COLO668 (cell line): ENCODE measurements around the gene PON1.

Experiments used
- DNase-seq: peaks from one replicate; lab custom pipeline; 2025; ENCODE audit not compliant: unreplicated experiment; lab: John Stamatoyannopoulos, UW

Gene PON1

DNA sequence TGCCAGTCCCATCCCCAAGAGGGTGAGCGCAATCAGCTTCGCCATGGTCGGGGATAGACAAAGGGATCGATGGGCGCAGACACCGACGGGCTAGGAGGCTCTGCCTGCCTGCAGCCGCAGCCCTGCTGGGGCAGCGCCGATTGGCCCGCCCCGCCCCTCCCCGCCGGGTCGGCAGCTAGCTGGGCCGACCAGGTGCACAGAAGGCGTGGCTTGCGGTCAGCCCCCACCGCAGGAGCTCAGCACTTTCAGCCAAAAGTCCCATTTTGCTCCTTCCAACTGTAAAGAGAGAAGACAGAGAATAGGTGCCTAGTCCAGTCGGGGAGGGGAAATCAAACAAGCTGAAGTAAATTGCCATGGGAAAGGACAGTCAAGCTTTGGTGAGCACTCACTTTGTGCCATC lies at the start of gene PON1:
Gene PON1 (minus strand): TSS at position 102 of the 400 bp plus-strand sequence. CDS start 57 bp downstream, at position 45.
- DNase-seq = no peak

DNA sequence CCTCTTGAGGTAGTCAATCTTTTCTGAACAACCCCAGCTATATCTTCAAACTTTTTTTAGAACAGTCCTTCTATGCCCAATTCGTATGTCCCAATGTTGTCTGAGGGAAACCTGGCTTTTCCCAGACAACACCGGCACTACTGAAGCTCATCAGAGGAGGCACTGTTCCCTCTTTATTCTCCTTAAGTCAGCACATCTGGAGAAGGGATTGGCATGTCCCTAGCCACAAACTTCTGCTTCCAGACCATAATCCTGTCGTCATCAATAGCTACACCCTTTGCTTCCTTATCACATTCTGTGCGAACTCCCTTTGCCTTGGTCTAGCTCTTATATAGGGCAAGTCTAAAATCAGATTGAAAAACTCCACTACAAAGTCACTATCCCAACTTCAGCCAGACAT lies 49.0 kb upstream of the PON1 start:
- DNase-seq = no peak

DNA sequence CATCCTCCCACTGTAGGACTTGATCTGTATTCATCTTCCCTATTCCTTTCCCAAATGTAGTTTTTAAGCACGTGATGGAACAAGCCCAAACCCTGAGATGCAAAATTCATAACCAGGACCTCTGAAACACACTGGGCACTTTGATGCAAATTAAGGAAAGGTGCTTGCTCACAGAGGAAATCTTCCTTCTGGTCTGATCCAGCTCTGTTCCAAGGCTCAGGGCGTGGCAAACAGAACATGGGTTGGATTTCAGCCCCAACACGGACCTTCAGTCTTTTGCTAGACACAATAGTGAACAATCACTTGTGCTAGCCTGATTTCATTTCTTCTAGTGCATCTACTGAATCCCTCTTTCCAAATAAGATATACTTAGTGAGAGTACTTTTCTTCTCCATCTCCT lies 43.9 kb upstream of the PON1 start:
- DNase-seq = no peak

DNA sequence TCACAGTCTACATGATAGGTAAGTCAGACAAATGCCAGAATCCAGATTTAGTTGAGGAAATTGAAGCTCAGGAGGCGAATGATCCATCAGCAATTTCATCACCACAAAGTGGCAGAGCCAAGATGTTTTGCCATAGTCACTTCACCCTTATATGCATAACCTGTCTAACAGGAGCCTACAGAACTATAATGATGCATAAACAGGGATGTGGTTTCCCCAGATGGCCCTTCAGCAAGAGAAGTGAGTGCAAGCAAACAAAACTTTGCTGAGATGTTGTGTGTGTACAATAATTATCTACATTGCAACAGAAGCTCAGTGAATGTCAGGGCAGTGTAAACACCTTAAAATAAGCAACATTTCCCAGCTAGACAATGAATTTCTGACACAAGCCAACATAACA lies 43.3 kb upstream of the PON1 start:
- DNase-seq = peak; percentile 14

DNA sequence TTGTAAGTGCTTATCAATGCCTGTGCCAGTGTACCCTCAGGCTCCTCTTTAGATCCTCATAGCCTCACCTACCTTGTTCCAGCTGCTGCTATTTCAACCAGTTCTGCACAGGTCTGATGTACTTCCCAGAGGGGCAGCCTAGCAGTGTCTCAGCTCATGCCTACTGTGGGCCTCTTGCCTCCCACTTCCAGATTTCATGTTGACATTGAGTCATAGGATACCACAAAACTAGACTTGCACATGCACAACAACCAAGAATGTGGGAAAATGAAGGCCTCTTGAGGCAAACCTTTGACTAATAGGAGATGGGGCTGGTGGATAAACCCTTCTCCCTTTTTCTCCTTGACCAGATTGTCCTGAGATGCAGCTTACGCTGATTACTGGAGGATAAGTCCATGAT lies 40.8 kb upstream of the PON1 start:
- DNase-seq = no peak

DNA sequence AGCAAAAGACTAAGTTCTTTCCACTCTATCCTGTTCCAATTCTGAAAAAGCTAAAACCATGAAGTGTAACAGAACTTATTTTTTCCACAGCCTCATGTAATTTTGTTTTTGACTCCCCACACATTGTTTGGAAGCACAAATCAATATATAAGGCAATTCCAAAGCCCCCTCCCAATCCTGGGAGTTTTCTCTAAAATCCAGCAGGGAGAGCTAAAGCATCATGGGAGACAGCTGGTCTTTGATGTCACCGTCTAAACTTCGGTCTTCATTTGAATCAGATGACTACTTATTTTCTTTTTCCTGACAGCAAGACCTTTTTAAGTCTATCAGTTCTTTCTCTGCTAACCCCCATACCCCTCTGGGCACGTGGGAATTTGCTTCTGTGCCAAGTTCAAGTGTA lies 33.3 kb upstream of the PON1 start:
- no peak for DNase-seq

DNA sequence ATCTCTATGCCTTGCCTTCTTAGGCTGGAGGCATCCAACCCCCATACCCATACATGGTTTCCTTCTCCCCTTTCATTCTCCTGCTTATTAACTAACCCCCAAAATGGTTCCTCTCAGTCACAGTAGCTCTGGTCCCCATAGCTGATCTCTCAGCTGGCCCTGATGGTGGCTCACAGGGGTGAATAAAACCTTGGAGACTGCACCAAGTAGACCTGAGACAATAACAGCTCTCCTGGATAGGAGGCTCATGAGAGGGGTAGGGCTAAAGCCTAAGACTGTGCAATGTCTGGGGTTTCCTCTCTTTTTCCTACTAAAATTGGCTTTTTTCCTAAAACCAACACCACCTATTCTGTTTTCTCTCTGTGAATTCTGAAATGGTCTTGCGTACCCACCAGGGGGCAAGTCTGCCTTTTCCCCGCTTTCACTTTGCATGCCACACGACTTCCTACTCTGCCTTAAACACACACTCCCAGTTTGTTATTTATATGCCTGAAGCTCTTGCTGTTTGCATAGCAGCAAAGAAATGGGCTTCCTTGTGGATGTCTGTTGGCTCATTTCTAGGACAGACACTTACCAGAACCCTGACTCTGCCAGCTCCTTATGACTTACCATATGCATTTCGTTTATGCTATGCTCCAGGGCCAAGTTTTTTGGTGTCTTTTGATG lies 18.4 kb upstream of the PON1 start:
- no peak for DNase-seq

DNA sequence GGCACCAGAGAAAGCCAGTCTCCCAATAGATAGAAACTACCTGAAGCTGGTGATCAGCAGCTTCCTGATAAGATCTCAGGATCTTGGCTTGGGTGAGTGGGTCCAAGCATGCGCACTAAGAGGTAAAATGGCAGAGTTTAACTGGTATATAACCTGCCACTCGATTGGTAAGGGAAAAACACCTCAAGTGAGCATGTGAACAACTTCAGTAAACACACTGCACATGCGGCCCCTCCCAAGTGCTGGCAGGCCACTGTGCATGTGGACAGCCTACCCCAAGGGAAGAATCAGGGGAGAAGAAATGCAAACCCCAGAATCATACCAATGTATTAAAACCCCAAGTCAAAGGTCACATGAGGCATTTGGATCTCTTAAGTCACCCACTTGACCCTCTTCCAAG lies 17.7 kb upstream of the PON1 start:
- no peak for DNase-seq

DNA sequence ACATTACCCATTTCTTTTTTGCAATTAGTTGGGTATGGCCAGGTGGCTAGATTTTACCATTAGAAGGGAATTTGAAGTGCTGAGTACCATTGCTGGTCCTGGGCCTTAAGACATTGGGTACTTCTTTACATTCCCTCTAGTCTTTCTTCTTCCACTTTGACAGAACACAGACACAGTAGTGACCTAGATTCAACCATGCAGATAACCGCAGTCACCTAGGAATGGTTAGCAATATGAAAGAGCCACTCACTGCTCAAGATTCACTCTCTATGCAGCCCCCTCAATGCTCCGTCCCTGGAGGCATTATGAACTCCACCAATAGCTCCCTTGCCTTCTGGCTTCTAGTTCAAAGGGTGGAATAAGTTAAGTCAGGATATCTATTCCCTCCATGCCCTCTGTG lies 16.2 kb upstream of the PON1 start:
- DNase-seq = no peak

DNA sequence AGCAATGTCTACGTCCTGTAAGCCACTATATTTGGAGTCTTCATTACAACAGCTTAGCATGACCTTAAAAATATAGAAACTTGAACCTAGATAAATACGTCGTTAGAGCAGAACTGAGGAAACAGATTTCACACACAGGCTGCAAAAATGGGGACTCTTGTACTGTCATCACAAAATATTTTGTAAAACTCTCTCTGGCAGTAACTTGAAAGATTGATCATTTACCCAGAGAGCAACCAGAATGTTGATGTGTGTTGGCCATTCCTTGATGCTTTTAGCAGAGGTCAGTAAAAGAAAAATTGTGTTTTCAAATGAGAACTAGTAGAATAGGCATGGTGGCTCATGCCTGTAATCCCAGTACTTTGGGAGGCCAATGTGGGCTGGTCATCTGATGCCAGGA lies 14.5 kb upstream of the PON1 start:
- DNase-seq = no peak

DNA sequence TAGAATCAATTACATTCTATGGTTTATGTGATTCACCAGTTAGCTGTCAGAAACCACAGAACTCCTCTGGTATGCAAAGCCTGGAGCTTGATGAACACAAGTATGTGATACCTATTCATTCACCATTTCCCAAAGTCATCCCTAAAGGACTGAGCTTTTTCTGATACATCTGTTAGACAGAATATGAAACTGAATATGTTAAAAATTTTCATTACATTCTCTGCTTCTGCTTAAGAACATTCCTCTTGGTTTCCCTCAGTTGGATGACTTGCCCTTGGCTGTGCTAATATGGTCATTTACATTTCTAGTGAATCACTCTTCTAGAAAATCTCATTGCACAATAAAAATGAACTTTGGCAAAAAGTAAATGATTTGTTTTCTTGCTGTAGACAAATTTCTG lies 10.8 kb upstream of the PON1 start:
- DNase-seq = no peak

DNA sequence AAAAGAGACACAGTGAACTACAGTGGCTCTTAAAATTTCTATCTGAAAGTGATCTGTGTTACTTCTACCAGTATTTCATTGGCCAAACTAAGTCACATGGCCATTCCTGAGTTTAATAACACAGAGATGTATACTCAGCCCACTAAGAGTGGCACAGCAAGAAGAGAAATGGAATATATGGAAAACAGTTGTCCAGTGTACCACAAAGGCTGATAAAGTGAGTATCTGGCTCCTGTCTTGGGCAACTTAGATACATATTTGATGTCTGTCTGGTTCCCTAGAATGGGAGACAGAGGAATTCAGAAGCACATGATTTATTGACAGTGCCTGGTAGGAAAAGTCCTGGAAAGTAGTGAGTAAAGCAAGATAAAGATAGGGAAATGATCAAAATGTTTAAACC lies 10.1 kb upstream of the PON1 start:
- no peak for DNase-seq

DNA sequence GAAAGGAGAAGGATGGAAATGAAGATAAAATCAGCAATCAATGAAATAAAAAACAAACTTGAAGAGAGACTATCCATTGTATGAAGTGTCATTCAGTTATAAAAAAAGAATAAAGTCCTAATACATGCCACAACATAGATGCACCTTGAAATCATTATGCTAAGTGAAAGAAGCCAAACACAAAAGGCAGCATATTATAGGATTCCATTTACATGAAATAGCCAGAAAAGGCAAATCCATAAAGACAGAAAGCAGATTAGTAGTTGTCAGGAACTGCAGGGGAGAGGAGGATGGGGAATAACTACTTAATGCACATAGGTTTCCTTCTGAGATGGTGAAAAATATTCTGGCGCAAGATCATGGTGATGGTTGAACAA lies 6.6 kb upstream of the PON1 start:
- no peak for DNase-seq

DNA sequence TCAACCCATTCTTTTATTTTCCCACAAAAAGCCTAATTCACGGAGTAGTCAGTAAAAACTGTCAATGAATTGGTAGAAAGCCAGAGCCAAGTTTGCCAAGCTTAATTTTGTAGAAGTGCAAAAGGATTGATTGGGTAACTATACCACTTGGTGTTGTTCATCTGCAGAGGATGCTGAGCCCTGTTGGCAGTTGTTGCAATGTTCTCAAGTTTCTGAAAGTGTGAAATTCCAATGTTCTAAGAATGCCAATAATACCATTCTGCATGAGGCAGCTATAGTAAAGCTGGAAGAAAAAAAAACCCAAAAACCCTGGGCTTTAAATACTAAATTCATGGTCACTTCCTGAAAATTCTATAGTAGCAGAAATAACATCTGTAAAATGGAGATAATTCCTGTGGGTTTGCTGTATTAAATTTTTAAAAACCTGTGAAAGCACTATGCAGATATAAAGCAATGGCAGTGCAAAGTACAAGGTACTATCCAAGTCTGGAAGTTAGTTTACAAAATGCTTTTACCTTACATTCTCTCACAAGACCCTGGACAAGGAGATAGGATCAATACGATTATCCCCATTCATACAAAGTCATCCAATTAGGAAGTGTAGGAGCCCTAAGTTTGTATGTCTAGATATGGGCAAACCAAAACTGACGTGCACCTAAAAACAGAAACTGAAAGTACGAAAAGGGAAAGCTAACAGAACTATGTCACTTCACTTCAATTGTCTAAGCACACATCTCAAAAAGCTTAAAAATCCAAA lies 6.0 kb upstream of the PON1 start:
- DNase-seq = no peak

DNA sequence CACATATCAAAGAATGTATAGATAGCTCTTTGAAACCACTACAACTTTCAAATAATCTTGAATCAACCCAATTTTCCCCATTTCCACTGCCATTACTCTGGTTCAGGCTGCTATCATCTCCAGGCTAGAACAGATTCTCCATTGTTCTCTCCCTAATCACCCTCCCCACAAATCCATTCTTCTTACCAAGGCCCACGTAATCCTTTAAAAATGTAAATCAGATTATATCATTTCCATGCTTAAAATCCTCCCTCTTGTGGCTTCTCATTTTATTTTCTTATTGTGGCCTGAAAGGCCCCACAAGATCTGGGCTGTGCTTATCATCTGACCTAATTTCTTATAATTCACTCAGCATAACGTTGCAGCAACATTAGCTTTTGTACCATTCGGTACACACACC lies 3.0 kb upstream of the PON1 start:
- DNase-seq = no peak

DNA sequence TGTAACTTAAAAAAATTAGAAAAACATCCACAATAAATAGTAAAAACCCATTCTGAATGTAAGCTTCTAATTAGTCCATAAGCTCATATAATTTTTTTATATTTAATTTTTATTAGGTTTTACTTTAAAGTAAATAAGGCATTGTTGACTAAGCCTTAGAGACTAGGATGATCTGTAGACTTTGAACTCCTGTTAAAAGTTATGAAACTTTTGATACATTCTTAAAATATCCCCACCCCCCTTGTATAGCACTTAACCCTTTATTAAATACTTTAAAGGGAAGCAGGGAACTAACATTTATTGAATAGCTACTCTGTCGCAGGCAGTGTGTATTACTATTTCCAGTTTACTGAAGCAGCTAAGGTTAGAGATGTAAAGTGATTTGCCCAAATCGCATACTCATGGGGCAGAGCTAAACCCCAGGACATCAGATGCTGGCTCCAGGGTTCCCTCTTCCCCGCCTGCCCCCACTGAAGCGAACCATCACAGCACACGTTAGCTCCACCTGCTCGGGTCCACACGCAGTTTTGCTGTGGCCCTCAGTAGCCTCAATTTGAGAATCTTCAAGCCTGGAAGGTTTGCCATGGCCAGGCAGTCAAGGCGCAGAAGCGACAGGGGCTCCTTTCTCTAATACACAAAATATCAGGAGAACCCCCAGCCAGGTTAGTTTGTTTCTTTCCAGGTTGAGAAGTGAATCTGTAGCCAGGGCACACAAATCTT lies 762 bp downstream of the PON1 start:
- no peak for DNase-seq

DNA sequence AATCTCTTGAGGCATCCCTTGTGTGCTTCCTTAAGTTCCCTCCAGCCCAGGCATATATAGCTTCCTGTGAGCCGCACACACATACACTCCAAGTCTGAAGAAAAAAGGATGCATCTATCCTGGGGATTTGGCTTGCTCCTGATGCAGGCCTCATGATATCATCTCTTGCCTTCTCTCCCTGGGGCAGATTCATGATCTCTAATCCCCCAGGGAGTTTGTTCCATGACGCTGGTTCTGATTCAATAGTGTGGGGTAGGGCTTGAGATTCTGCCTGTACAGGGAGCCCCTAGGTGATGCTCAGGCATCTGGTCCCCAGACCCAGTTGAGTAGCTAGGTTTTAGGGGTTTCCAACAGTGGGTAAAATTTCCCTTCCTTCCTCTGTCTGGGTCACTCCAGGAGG lies 1.5 kb downstream of the PON1 start:
- no peak for DNase-seq

DNA sequence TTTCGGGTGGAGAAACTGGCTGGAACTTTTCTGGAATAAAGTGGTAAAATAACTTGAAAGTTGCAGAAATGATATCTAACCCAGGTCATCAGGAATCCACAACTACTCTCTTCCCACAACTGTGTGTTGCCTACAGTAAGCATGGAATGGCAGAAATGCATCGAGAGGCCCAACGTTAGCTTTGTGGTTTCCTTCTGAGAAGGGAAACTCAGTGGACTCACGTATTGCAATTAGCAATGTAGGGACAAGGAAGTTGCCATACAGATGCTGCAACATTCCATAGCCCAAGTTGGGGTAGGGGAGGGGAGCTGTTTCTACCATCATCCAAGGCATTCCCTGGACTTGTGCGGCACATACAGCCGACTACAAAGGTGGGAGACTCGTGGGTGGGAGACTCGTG lies 1.9 kb downstream of the PON1 start:
- DNase-seq = no peak

DNA sequence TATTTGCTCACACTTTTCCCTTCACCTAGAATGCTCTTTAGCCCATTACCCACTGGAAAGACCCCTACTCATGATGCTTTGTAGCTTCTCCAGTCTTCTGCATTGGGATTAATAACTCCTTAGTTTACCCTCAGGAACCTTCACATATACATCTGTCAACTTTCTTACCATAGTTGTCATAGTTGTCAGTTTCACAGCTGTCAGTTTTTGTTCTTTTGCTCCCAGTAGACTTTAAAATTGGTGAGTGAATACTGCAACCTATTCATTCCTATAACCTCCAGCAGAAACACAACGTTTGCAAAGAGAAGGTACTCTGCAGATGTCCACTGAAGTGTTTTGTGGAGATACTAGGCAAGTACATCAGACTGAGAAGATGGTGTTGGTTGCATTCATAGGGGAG lies 2.6 kb downstream of the PON1 start:
- no peak for DNase-seq

DNA sequence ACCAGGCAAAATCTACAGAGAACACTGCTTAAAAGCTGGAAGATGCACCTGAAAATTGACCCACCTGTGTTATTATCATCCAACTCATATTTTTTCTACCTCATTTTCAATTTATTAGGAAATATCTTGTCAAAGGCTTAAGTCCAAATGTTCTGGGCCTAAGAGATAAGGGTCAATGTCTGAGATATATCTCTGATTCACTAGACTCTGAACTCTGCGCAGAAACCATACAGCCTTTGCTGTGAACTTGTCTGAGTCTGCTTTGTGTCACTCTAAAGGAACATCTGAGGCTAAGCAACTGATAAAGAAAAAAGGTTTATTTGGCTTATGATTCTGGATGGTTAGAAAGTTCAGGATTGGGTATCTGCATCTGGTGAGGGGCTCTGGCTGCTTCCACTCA lies 3.7 kb downstream of the PON1 start:
- DNase-seq = no peak

DNA sequence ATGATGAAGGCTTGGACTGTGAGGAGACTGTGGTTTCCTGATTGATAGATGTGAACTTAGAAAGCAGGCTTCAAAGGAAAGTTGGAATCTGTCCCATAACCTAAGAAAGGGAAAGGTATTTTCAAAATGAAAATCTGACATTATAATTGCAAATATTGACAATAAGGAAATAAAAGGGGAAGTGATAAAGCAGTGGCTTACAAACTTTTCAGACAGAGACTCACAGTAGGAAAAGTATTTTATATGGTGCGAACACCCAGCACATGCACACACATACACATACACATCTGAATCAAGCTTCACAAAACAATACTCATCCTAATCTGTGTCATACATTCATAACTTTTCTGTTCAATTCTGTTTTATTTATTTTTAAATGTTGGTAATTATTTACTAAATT lies 4.8 kb downstream of the PON1 start:
- DNase-seq = no peak

DNA sequence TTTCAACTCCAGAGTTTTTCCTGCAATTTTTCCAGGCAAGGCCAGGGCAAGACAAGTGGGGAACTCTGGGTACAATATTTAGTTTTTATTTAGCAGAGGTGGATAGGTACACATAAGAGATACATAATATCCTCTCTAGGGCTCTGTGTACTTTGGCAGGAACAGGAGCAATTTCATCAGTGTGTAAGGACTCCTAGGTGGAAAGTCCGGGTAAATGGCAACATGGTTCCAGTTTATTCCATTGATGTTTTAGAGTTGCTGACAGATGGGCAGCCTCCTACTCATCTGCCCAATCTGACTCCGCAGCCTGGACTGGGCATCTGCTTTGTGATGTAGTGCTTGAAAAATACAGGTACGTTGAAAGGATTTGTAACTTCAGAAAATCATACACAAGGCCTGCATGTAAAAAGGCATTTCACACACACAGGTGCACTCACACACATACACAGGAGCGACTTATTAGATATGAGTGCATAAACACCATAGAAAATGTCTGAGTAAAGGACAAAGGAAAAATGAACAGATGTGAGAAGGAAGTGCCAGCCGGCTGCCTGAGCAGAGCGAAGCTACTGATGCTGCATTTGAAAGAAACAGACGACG lies 5.7 kb downstream of the PON1 start:
- no peak for DNase-seq
